Astrocyte (in vitro differentiated cells and primary cell): ENCODE results near the gene ACAA1.

ENCODE experiments used
- EZH2 ChIP-seq: IDR thresholded peaks from 2 replicates; pipeline ENCODE4 v1.6.1; 2012; ENCODE audit warnings: mild to moderate bottlenecking, low read length, inconsistent platforms; ENCODE audit not compliant: insufficient read depth
- TF ChIP-seq, protein P1 (sequence below): IDR thresholded peaks from 2 replicates; pipeline ENCODE4 v1.5.1; 2011; ENCODE audit warnings: low read depth, mild to moderate bottlenecking, inconsistent platforms, low read length, moderate library complexity; ENCODE audit not compliant: insufficient read depth

DNA sequence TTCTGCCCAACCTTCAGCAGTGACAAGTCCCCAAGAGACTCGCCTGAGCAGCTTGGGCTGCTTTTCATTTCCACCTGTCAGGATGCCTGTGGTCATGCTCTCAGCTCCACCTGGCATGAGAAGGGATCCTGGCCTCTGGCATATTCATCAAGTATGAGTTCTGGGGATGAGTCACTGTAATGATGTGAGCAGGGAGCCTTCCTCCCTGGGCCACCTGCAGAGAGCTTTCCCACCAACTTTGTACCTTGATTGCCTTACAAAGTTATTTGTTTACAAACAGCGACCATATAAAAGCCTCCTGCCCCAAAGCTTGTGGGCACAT, 5.0 kb upstream of the ACAA1 start:
- TF ChIP-seq, protein P1, sequence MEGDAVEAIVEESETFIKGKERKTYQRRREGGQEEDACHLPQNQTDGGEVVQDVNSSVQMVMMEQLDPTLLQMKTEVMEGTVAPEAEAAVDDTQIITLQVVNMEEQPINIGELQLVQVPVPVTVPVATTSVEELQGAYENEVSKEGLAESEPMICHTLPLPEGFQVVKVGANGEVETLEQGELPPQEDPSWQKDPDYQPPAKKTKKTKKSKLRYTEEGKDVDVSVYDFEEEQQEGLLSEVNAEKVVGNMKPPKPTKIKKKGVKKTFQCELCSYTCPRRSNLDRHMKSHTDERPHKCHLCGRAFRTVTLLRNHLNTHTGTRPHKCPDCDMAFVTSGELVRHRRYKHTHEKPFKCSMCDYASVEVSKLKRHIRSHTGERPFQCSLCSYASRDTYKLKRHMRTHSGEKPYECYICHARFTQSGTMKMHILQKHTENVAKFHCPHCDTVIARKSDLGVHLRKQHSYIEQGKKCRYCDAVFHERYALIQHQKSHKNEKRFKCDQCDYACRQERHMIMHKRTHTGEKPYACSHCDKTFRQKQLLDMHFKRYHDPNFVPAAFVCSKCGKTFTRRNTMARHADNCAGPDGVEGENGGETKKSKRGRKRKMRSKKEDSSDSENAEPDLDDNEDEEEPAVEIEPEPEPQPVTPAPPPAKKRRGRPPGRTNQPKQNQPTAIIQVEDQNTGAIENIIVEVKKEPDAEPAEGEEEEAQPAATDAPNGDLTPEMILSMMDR = no peak
- TF ChIP-seq EZH2 = no peak
